Mesenchymal stem cell (in vitro differentiated cells and primary cell): ENCODE results near the gene STOX1. TPM values are rescaled to one million over a fixed set of nuclear protein-coding genes. Genes with fewer than 3 reads are reported as not detected.

Experiments used
- DNase-seq: peaks from one replicate; pipeline ENCODE4 v3.0.0-alpha.2; 2013
- H2AFZ ChIP-seq: one replicate; pipeline ENCODE4 v1.6.1; 2013; ENCODE audit warnings: low read depth, mild to moderate bottlenecking, control low read depth, inconsistent platforms, low read length, moderate library complexity
- H2AK5ac ChIP-seq: 2 replicates; pipeline ENCODE4 v1.6.1; 2013; ENCODE audit warnings: low read length, moderate library complexity, mild to moderate bottlenecking, inconsistent platforms; ENCODE audit not compliant: severe bottlenecking
- H2BK120ac ChIP-seq: one replicate; pipeline ENCODE4 v1.6.1; 2013; ENCODE audit warnings: low read depth, mild to moderate bottlenecking, inconsistent platforms, low read length, moderate library complexity
- H2BK12ac ChIP-seq, 2 experiments: one replicate each; pipeline ENCODE4 v1.6.1; 2013; ENCODE audit warnings: inconsistent platforms in 2 of 2, low read length in 2 of 2, mild to moderate bottlenecking in 2 of 2, moderate library complexity in 2 of 2, control low read depth in 1 of 2
- H2BK15ac ChIP-seq: one replicate; pipeline ENCODE4 v1.6.1; 2013; ENCODE audit warnings: mild to moderate bottlenecking, low read depth, inconsistent platforms; ENCODE audit not compliant: poor library complexity, severe bottlenecking
- H2BK5ac ChIP-seq: 2 replicates; pipeline ENCODE4 v1.6.1; 2013; ENCODE audit warnings: low read depth, mild to moderate bottlenecking, low read length, control low read depth, inconsistent platforms; ENCODE audit not compliant: poor library complexity, severe bottlenecking
- H3K14ac ChIP-seq, 2 experiments: one replicate each; pipeline ENCODE4 v1.6.1; 2013; ENCODE audit warnings: inconsistent platforms in 2 of 2, low read length in 2 of 2, control low read depth in 1 of 2, mild to moderate bottlenecking in 1 of 2, moderate library complexity in 1 of 2
- H3K18ac ChIP-seq, 2 experiments: one replicate each; pipeline ENCODE4 v1.6.1; 2013; ENCODE audit warnings: inconsistent platforms in 2 of 2, low read length in 2 of 2, control low read depth in 1 of 2, low read depth in 1 of 2, mild to moderate bottlenecking in 1 of 2
- H3K23ac ChIP-seq, 2 experiments: one replicate each; pipeline ENCODE4 v1.6.1; 2013; ENCODE audit warnings: inconsistent platforms in 2 of 2, low read length in 2 of 2, mild to moderate bottlenecking in 2 of 2, moderate library complexity in 2 of 2, control low read depth in 1 of 2
- H3K27ac ChIP-seq: 2 replicates; pipeline ENCODE4 v1.5.1; 2013; ENCODE audit warnings: mild to moderate bottlenecking, moderate library complexity, low read length, control low read depth, inconsistent platforms; ENCODE audit not compliant: poor library complexity, severe bottlenecking
- H3K27me3 ChIP-seq, 2 experiments: 2 replicates each; pipeline versions ENCODE4 v1.6.1 to v1.7.0; 2013; ENCODE audit warnings: low read length in 2 of 2, mild to moderate bottlenecking in 2 of 2, moderate library complexity in 2 of 2, control low read depth in 1 of 2, inconsistent platforms in 1 of 2; ENCODE audit not compliant: control insufficient read depth in 1 of 2, insufficient read depth in 1 of 2
- H3K36me3 ChIP-seq, 2 experiments: 2 replicates each; pipeline versions ENCODE4 v1.6.1 to v1.7.0; 2013; ENCODE audit warnings: low read length in 2 of 2, control low read depth in 1 of 2, inconsistent platforms in 1 of 2, low read depth in 1 of 2, mild to moderate bottlenecking in 1 of 2; ENCODE audit not compliant: insufficient read depth in 2 of 2, control insufficient read depth in 1 of 2
- H3K4ac ChIP-seq, 2 experiments: one replicate each; pipeline ENCODE4 v1.6.1; 2013; ENCODE audit warnings: inconsistent platforms in 2 of 2, low read length in 2 of 2, mild to moderate bottlenecking in 2 of 2, moderate library complexity in 2 of 2, control low read depth in 1 of 2, low read depth in 1 of 2
- H3K4me1 ChIP-seq: 2 replicates; pipeline ENCODE4 v1.6.1; 2013; ENCODE audit warnings: low read depth, low read length, control low read depth; ENCODE audit not compliant: control insufficient read depth, insufficient read depth
- H3K4me2 ChIP-seq: 2 replicates; pipeline ENCODE4 v1.6.1; 2013; ENCODE audit warnings: low read length, mild to moderate bottlenecking, inconsistent platforms; ENCODE audit not compliant: poor library complexity, severe bottlenecking
- H3K4me3 ChIP-seq, 2 experiments: 2 replicates each; pipeline versions ENCODE4 v1.5.1 to v1.7.0; 2013; ENCODE audit warnings: low read length in 2 of 2, mild to moderate bottlenecking in 2 of 2, control low read depth in 1 of 2, low read depth in 1 of 2; ENCODE audit not compliant: insufficient read depth in 1 of 2
- H3K79me1 ChIP-seq: replicated peaks from 2 replicates; pipeline ENCODE4 v1.6.1; 2013; ENCODE audit warnings: mild to moderate bottlenecking, control low read depth, low read length, inconsistent platforms; ENCODE audit not compliant: poor library complexity, severe bottlenecking
- H3K9ac ChIP-seq: 2 replicates; pipeline ENCODE4 v1.7.0; 2013; ENCODE audit warnings: mild to moderate bottlenecking, low read length, moderate library complexity
- H3K9me3 ChIP-seq: 2 replicates; pipeline ENCODE4 v1.7.0; 2013; ENCODE audit warnings: mild to moderate bottlenecking, low read length; ENCODE audit not compliant: control insufficient read depth
- H4K8ac ChIP-seq: one replicate; pipeline ENCODE4 v1.6.1; 2013; ENCODE audit warnings: inconsistent platforms, mild to moderate bottlenecking, low read length, moderate library complexity
- H4K91ac ChIP-seq: one replicate; pipeline ENCODE4 v1.6.1; 2013; ENCODE audit warnings: mild to moderate bottlenecking, low read length, inconsistent platforms
- WGBS: methylation state at CpG from one replicate; pipeline ENCODE4 v1.1.7; 2013; ENCODE audit warnings: mixed read lengths; 5-methylcytosine and 5-hydroxymethylcytosine counted together
- polyA plus RNA-seq, 2 experiments: library from polyadenylated mRNA; stranded (reverse); fragments of 200-250 nt; gene quantifications; one replicate each; pipeline ENCODE4 v1.2.3, GENCODE V29; 2013

The STOX1 gene
- 0.10 TPM for polyA plus RNA-seq (2013, experiment 1 of 2)
- polyA plus RNA-seq (2013, experiment 2 of 2), result 0.10 TPM

- peak within 1 kb of the TSS; percentile 59 to 78 for H3K4me3 ChIP-seq
- 14% methylated on average over 30 of the region's 63 CpGs for WGBS
- peak within 1 kb of the TSS; percentile 88 for H2AFZ ChIP-seq
- no peak within 1 kb of the TSS for H4K91ac ChIP-seq
- peak within 1 kb of the TSS in 1 of 2 experiments; percentile 62 for H3K18ac ChIP-seq
- H3K14ac ChIP-seq, result peak within 1 kb of the TSS in 1 of 2 experiments; percentile 60
- no peak within 1 kb of the TSS for H2BK5ac ChIP-seq
- no peak within 1 kb of the TSS for H2AK5ac ChIP-seq
- H3K36me3 ChIP-seq, result no peaks in the 10 kb centered on the region
- H2BK15ac ChIP-seq, result peak within 1 kb of the TSS; percentile 78
- H3K27me3 ChIP-seq, result peaks cover 20 to 41% of the 10 kb centered on the region in 2 experiments
- no peak within 1 kb of the TSS for H2BK12ac ChIP-seq
- no peak within 1 kb of the TSS for H3K4ac ChIP-seq
- H3K9me3 ChIP-seq, result no peaks in the 10 kb centered on the region
- H2BK120ac ChIP-seq, result no peak within 1 kb of the TSS
- DNase-seq, result peak; percentile 73
- peak within 1 kb of the TSS; percentile 71 for H3K9ac ChIP-seq
- H3K79me1 ChIP-seq, result no peaks in the 10 kb centered on the region
- peak within 1 kb of the TSS; percentile 99 for H3K4me2 ChIP-seq
- no peak within 1 kb of the TSS for H3K27ac ChIP-seq
- H3K23ac ChIP-seq, result peak within 1 kb of the TSS in 1 of 2 experiments; percentile 72
- H3K4me1 ChIP-seq, result peaks cover 11% of the 10 kb centered on the region
- no peak within 1 kb of the TSS for H4K8ac ChIP-seq
These were observed at the start of gene STOX1 for GRCh38 chr10:68826764-68827591. Gene STOX1 (plus strand): TSS chr10:68827531. CDS start chr10:68827624, 93 bp downstream.

DNA sequence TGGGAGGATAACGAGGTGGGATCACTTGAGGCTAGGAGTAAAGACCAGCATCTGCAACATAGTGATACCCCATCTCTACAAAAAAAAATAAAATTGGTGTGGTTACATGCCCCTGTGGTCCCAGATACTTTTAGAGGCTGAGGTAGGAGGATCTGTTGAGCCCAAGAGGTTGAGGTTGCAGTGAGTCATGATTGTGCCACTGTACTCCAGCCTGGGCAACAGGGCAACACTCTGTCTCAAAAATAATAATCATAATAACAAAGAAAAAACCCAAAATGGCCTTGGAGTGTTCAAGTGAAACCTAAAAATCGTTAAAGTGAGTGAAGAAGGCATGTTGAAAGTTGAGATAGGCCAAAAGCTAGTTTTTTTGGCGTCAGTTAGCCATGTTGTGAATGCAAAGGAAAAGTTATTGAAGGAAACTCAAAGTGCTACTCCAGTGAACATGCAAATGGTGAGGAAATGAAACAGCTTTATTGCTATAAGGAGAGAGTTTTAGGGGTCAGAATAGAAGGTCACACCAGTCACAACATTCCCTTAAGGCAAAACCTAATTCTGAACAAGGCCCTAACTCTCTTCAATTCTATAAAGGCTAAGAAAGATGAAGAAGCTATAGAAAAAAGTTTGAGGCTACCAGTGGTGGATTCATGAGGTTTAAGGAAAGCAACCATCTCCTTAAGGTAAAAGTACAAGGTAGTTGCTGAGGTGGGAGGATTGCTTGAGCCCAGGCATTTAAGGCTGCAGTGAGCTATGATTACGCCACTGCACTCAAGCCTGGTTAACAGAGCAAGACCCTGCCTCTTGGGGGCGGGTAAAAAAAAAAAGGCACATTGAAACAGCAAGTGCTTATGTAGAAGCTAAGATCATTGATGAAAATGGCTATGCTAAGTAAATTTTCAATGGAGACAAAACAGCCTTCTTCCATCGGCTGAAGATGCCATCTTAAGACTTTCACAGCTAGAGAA lies 45.4 kb upstream of the STOX1 start:
- WGBS, result 96% methylated on average over 5 of the region's 6 CpGs
- no peak overlapping the region for H3K9ac ChIP-seq
- H2BK5ac ChIP-seq, result no peak overlapping the region
- peak; percentile 3 for DNase-seq
- H2BK15ac ChIP-seq, result no peak overlapping the region
- H3K4me1 ChIP-seq, result no peaks in the 10 kb centered on the region
- H4K8ac ChIP-seq, result no peak overlapping the region
- no peaks in the 10 kb centered on the region for H3K27me3 ChIP-seq
- no peak overlapping the region for H3K27ac ChIP-seq
- H3K4me2 ChIP-seq, result no peak overlapping the region
- no peak overlapping the region for H3K23ac ChIP-seq
- H3K79me1 ChIP-seq, result peaks cover 25% of the 10 kb centered on the region
- no peak overlapping the region for H2AFZ ChIP-seq
- no peak overlapping the region for H4K91ac ChIP-seq
- no peak overlapping the region for H3K14ac ChIP-seq
- H2BK120ac ChIP-seq, result no peak overlapping the region
- H3K9me3 ChIP-seq, result no peaks in the 10 kb centered on the region
- H3K4me3 ChIP-seq, result no peak overlapping the region
- H3K36me3 ChIP-seq, result peaks cover 50 to 88% of the 10 kb centered on the region in 2 experiments
- H3K18ac ChIP-seq, result no peak overlapping the region
- no peak overlapping the region for H2AK5ac ChIP-seq
- no peak overlapping the region for H2BK12ac ChIP-seq
- no peak overlapping the region for H3K4ac ChIP-seq

GRCh38 chr10:68784476-68784875 lies 42.9 kb upstream of the STOX1 start:
- no peak overlapping the region for H2BK120ac ChIP-seq
- no peaks in the 10 kb centered on the region for H3K9me3 ChIP-seq
- no peaks in the 10 kb centered on the region for H3K27me3 ChIP-seq
- H3K27ac ChIP-seq, result no peak overlapping the region
- H3K4me2 ChIP-seq, result no peak overlapping the region
- no peak overlapping the region for H4K91ac ChIP-seq
- no peak overlapping the region for H2BK15ac ChIP-seq
- no peak overlapping the region for H2AK5ac ChIP-seq
- no peak overlapping the region for H4K8ac ChIP-seq
- no peak for DNase-seq
- peaks cover 17% of the 10 kb centered on the region for H3K79me1 ChIP-seq
- no peak overlapping the region for H2BK5ac ChIP-seq
- no peak overlapping the region for H3K4ac ChIP-seq
- no peak overlapping the region for H3K4me3 ChIP-seq
- H3K18ac ChIP-seq, result no peak overlapping the region
- no peak overlapping the region for H3K14ac ChIP-seq
- H2BK12ac ChIP-seq, result no peak overlapping the region
- no peak overlapping the region for H3K9ac ChIP-seq
- no peaks in the 10 kb centered on the region for H3K4me1 ChIP-seq
- H3K36me3 ChIP-seq, result peaks cover 41 to 88% of the 10 kb centered on the region in 2 experiments
- H3K23ac ChIP-seq, result no peak overlapping the region
- no peak overlapping the region for H2AFZ ChIP-seq
- WGBS, result 92% methylated on average over 7 of the region's 7 CpGs

- Histone ChIP-seq H3K23ac (no peak overlapping the region), H3K9ac (no peak overlapping the region), H3K36me3 (peaks cover 41 to 83% of the 10 kb centered on the region in 2 experiments), H2BK15ac (no peak overlapping the region), H2BK5ac (no peak overlapping the region), H3K4me2 (no peak overlapping the region), H3K18ac (no peak overlapping the region), H2AK5ac (no peak overlapping the region), H3K4me3 (no peak overlapping the region), H3K4ac (no peak overlapping the region), H4K91ac (no peak overlapping the region), H3K9me3 (no peaks in the 10 kb centered on the region), H2AFZ (no peak overlapping the region), H2BK12ac (no peak overlapping the region), H4K8ac (no peak overlapping the region), H3K27ac (no peak overlapping the region), H2BK120ac (no peak overlapping the region), H3K14ac (no peak overlapping the region), H3K4me1 (no peaks in the 10 kb centered on the region), H3K27me3 (no peaks in the 10 kb centered on the region), H3K79me1 (peaks cover 14% of the 10 kb centered on the region)
- DNase-seq, result no peak
- WGBS, result 100% methylated on average over 3 of the region's 3 CpGs
These were observed 39.5 kb upstream of the STOX1 start for GRCh38 chr10:68787813-68788212.
